ENCODE measurements around the gene UMAD1.

Gene UMAD1

GRCh38 chr7:7883394-7883793, 242.8 kb downstream of the UMAD1 start:
- no peak for DNase-seq (ENCODE audit: low spot score)

GRCh38 chr7:7884855-7885254, 244.3 kb downstream of the UMAD1 start:
- no peak for DNase-seq (ENCODE audit: low spot score)

DNA sequence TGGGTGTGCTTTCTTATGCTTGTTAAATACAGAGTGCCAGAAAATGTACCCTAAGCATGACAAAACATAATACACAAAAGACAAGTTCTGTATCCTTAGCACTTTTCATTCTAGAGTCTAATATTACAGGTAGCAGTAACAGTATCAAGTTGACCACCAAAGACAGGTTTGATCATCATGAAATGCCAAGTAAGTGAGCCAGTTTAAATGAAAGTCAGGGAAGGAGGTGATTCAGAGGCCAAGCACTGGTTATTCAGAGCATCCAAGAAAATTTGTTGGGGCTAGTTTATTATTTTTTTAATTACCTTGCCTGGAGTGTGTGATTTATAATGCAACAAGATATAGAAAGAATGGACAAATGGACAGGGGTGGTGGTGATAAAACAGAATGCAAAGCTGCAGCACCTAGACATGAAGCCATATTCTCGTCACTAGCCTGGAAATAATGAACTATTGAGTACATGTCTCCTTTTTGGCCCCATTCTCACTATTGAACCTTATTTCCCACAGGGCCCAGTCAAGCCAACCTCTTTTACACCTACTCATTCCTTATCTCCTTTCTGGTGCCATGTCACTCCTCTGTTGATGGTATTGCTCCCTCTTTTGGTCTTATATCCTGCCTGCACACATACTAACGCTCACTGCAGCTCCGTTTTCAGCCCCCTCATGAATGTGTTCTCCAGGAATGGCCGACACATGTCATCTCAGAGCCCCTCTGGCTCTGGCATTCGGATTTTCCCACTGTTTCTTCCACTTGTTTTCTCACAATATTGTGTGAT, 249.4 kb downstream of the UMAD1 start:
- DNase-seq (ENCODE audit: low spot score), result no peak

DNA sequence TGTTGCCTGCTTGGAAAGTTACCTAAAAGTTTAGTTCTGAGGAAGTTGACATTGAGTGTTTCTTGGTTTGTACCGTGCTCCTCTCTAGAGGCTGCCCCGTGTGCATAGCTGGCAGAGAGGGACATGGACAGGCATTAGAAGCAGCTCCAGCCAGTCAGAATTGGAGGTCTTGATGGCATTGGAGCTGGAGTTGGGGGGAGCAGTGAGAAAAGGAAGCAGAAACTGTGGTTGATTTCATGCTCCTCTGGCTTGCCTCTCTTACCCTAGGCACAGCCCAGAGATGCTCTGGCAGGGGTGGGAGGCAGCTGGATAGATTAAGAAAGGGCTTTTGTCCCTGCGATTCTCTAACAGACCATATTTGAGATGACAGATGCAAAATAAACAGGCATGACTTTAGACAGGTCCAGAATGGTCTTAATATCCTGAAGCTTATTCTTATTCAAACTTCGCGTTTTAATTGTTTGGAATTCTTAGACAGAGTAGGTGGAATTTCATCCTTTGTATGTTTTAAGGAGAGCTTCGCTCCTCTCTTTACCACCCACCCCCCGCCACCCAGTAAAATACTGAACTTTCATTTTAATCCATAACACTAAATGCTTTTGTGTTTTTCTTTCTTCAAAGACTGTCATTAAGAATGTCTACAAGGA, 254.6 kb downstream of the UMAD1 start:
- DNase-seq (ENCODE audit: low spot score), result no peak

- DNase-seq (ENCODE audit: low spot score), result no peak
These were observed 255.2 kb downstream of the UMAD1 start for GRCh38 chr7:7895754-7896153.

GRCh38 chr7:7897509-7897908, 257.0 kb downstream of the UMAD1 start:
- no peak for DNase-seq (ENCODE audit: low spot score)

DNA sequence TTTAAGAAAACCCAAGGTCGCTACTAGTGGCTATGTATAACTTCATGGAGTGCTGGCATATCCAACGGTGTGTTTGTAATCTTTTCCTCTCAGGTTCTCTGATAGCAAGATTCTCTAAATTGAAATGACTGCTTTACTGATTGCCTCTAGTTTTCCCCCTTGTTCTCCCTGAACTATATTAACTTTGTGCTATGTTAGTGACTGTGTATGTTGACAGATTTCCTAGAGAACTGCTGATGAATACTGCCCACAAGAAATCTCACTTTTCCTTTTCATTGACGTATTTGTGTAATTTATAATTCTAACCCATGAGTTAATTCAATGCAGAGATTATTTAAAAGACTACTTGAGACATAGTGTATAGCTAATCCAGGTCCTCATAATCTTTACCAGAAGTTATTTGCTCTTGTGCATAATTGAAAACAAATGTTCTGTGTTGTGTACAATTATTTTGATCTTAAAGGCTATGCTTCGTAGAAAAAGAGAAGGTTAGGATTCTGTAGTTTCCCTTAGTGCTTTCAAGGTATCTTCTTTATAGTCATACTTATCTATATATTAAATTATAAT, 257.5 kb downstream of the UMAD1 start:
- DNase-seq (ENCODE audit: low spot score), result no peak

GRCh38 chr7:7902845-7903244, 262.3 kb downstream of the UMAD1 start:
- DNase-seq (ENCODE audit: low spot score), result no peak

- DNase-seq (ENCODE audit: low spot score), result no peak
These were observed 266.8 kb downstream of the UMAD1 start for GRCh38 chr7:7907306-7907705.

DNA sequence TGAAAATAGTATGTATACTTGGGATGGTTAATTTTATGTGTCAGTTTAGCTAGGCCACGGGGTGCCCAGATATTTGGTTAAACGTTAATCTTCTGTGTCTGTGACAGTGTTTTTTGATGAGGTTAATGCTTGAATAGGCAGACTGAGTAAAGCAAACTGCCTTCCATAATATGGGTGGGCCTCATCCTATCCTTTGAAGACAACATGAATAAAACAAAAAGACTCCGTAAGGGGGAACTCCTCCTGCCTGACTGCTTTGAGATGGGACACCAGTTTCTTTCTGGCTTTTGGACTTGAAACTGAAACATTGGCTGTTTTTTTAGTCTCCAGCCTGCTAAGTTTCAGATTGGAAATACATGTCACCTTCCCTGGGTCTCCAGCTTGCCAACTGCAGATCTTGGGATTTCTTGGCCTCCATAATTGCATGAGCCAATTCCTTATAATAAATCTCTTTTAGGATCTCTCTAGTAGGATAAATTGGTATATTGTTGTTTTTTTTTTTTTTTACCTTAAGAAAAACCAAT, 268.1 kb downstream of the UMAD1 start:
- no peak for DNase-seq (ENCODE audit: low spot score)

GRCh38 chr7:7909376-7909775, 268.8 kb downstream of the UMAD1 start:
- DNase-seq (ENCODE audit: low spot score), result no peak

GRCh38 chr7:7911369-7912123, 271.0 kb downstream of the UMAD1 start:
- no peak for DNase-seq (ENCODE audit: low spot score)

DNA sequence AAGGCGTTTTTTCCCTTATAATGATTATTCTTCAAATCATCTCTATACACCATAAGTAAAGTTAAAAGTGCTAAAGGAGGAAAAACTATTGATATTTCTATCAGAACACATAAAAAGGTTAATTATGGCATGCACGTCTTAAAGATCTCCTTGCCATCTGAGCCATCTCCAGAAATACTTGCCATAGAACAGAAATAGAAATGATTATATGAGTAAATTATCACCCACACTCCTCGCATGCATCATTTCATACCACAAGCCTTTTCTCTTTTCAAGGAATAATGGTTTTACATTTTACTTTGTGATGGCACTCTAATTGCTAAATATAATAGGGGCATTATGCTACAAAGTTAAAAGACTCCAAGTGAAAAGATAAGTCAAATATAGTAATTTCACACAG, 272.4 kb downstream of the UMAD1 start:
- no peak for DNase-seq (ENCODE audit: low spot score)

DNA sequence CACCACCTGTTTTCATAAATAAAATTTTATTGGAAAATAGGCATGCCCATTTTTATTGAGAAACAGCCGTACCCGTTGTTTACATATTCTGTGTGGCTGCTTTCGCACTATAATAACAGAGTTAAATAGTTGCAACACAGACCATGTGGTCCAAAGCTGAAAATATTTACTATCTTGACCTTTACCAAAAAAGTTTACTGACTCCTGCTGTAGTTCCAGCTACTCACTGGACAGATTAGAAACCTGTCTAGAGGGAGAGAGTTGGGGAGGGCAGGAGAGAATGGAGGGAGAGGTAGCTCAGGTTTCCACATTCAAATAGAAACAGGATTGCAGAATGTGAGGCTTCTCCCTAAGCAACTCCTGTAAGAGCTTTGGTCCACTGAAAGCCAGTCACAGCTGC, 273.0 kb downstream of the UMAD1 start:
- DNase-seq (ENCODE audit: low spot score), result no peak

GRCh38 chr7:7914547-7914946, 274.0 kb downstream of the UMAD1 start:
- no peak for DNase-seq (ENCODE audit: low spot score)

DNA sequence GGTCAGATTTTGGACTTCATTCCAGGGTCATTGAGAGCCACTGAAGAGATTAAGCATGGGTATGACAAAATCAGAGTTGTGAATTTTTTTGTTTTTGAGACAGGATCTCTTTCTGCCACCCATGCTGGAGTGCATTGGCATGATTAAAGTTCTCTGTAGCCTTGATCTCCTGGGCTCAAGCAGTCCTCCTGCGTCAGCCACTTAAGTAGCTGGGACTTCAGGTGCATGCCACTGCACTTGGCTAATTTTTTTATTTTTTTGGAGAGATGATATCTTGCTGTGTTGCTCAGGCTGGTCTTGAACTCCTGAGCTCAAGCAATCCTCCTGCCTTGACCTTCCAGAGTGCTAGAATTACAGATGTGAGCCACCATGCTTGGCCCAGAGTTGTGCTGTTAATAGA, 275.5 kb downstream of the UMAD1 start:
- no peak for DNase-seq (ENCODE audit: low spot score)

- no peak for DNase-seq (ENCODE audit: low spot score)
These were observed 277.0 kb downstream of the UMAD1 start for GRCh38 chr7:7917593-7917992.

DNA sequence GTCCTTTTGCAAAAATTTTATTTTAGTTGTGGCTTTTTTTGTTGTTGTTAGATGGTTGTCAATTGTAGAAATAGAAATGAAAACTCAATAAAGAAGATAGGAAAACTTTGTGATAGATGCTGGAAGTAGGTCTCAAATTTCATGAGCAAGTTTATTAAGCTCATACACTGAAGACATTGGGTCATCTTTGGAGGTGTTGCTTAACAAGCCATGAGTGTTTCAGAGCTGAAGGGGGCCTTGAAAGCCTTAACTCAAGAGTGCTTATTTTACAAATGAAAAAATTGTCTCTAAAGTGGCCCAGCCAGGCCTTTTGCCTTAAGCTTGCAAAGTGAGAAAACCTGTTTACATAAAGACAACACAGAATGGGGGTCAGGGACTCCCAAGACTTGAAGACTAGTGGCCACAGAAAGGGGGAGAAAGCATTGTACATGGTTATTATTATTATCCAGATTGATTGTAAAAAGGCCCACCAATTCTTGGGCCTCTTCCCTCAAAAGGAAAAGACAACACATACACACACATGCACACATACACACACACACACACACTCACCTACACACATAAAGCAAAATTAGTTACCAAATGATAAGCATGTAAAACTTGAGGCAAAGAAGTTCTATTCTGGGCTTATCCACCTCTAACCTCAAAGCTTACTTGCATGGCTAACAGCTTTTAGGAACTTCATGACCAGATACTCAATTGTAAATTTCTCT, 278.3 kb downstream of the UMAD1 start:
- no peak for DNase-seq (ENCODE audit: low spot score)

GRCh38 chr7:7919449-7919945, 278.9 kb downstream of the UMAD1 start:
- no peak for DNase-seq (ENCODE audit: low spot score)

DNA sequence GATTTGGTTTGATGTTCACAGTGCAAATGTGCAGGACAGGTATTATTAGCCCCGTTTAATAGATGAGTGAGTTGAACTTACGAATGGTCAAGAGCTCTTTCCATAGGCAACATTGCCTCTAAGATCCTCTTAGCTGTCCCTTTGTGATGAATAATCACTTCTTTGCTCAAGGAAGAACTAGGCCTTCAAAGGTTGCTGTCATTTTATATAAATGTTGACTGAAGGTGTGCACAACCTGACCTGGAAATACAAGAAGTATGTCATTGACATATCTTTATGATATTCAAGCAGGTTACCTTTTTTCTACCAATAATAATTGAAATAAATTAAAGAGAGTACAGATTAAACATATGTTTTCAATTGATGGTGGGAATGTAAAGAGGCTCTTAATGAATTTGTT, 279.5 kb downstream of the UMAD1 start:
- DNase-seq (ENCODE audit: low spot score), result no peak

DNA sequence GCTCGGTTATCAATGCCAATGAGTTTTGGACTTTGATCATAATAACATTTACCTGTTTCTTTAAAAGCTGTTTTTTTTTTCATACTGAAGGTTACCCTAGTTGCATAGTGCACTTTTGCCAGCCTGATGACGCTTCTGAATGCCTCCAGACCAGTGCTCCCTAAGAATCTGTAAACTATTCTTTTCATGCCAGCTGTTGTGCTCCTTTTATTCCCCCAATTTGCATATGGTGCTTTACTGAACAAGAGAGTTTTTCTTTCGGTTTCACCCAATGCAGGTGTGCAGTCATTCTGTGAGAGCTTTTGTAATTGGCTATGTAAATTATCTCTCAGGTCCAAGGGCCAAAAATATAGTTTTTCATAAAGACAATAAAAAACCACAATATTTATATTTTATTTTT, 279.9 kb downstream of the UMAD1 start:
- peak; percentile 59 for DNase-seq (ENCODE audit: low spot score)

DNA sequence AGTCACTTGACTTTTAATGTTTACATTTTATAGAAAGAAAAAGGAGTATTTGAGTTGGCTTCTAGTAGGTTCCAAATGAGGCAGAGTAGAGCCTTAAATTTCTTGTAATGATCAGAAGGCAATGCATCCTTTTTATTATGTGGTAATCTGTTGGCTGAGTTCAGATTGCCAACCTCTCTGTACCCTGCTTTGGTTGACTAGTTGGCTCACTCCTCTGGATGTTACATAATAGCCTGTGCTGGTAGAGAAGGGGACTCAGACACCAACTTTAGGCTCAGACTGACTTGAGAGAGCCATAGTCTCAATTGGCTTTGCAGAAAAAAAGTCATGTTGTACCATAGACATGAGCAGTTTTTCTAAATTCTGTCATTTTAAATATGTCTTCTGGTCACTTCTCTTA, 281.3 kb downstream of the UMAD1 start:
- no peak for DNase-seq (ENCODE audit: low spot score)
